HG02970 (cell line): ENCODE measurements around the gene SSX2IP.
A peak's percentile ranks its signal among the peaks of the same experiment; 100 is the strongest.
"Not testable (repeated sequence)": the region's sequence is repeated elsewhere in the genome, so short reads cannot be mapped to it uniquely, and the experiment has no call there.

Source experiments
- ATAC-seq: cut with Tn5 transposase; IDR thresholded peaks from one replicate; pipeline ENCODE4 v1.9.1; 2021; ENCODE audit warnings: mild to moderate bottlenecking, moderate library complexity, moderate number of reproducible peaks; ENCODE audit not compliant: unreplicated experiment, low FRiP score

SSX2IP gene

GRCh38 chr1:84690397-84691121, at the start of gene SSX2IP:
Gene SSX2IP (minus strand): TSS chr1:84690461. CDS start chr1:84671219, 19,242 bp downstream.
- peak; percentile 97 for ATAC-seq

- ATAC-seq: no peak
These were observed 48.0 kb upstream of the SSX2IP start for GRCh38 chr1:84738237-84738636.

- no peak for ATAC-seq
These were observed 47.3 kb upstream of the SSX2IP start for GRCh38 chr1:84737590-84737989.

- no peak for ATAC-seq
These were observed 46.7 kb upstream of the SSX2IP start for GRCh38 chr1:84736944-84737343.

GRCh38 chr1:84736445-84736844, 46.2 kb upstream of the SSX2IP start:
- ATAC-seq: no peak

DNA sequence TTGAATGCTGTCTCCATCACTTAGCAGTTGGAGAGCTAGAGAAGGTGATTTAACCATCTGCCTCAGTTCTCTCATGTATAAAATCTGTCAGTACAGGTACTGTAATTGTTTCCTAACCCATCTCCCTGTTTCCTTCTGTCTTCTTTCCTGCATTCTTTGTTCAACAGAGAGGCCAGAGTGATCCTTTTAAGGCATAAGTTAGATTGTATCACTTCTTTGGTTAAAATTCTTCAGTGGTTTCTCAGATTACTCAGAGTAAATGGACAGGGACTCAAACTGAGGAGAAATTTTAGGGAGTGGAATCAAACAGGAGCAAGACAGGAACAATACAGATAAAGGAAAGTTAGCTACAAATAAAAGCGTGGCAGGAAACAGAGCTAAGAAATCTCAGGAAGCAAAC, 45.2 kb upstream of the SSX2IP start:
- no peak for ATAC-seq

- no peak for ATAC-seq
These were observed 42.3 kb upstream of the SSX2IP start for GRCh38 chr1:84732520-84732919.

- ATAC-seq: no peak
These were observed 41.3 kb upstream of the SSX2IP start for GRCh38 chr1:84731519-84731918.

DNA sequence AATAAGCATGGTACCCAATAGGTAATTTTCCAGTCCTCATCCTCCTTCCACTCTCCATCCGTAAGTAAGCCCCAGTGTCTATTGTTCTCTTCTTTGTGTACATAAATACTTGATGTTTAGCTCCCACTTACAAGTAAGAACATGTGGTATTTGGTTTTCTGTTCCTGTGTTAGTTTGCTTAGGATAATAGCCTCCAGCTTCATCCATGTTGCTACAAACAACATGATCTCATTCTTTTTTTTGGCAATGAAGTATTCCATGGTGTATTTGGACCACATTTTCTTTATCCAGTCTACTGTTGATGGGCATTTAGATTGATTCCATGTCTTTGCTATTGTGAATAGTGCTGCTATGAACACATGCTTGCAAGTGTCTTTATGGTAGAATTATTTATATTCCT, 37.5 kb upstream of the SSX2IP start:
- ATAC-seq: not testable (repeated sequence)

- no peak for ATAC-seq
These were observed 36.6 kb upstream of the SSX2IP start for GRCh38 chr1:84726593-84727499.

GRCh38 chr1:84724128-84724860, 34.0 kb upstream of the SSX2IP start:
- ATAC-seq: no peak

- no peak for ATAC-seq
These were observed 32.5 kb upstream of the SSX2IP start for GRCh38 chr1:84722794-84723193.

GRCh38 chr1:84721872-84722271, 31.6 kb upstream of the SSX2IP start:
- ATAC-seq: not testable (repeated sequence)

DNA sequence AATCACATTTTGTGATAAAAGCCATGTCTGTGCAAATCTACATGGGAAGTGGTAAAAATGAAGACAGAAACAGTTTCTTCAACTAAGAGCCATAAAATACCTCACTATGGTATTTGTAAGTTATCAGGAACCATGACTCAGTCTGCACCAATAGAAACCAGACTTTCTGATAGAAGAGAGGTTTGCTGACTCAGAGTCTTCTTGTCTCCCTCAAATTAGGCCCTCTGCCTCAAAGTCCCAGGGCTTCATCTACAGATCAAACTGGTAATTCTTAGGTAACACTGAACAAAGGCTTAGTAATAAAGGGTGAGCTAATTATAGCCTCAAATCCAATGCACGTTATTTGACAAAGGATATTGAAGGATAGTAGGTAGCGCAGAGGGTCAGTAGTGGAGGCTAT, 30.9 kb upstream of the SSX2IP start:
- no peak for ATAC-seq

- ATAC-seq: no peak
These were observed 30.0 kb upstream of the SSX2IP start for GRCh38 chr1:84720221-84720780.

DNA sequence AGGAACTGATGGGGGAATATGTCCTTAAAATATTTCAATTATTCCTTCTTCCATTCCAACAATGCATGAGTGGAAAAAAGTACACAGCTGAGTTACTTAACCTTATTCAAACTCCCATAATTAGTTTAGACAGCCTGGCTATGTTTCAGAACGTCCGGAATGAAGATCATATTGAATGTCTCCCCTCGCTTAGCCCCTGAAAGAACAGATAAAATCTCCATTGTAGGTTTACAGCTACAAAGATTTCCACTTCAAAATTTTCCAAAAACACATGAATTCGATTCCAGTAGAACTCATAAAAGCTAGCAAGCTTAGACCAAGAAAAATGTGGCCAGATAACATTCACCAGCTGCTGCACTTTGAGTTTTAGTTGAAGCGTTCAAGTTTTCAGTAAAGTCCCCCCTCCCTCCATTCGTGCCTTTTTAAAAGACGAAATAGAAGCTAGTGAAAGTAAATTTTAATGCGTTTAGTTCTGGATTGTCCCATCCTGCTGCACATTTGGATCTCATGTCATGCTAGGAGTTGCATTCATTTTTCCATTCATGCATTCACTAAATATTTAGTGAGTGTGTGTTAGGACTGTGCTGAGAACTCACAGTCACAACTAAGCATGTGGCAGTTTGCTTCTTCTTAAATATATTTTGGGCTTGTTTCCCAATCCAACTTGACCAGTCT, 29.4 kb upstream of the SSX2IP start:
- no peak for ATAC-seq

GRCh38 chr1:84715342-84716019, 25.2 kb upstream of the SSX2IP start:
- no peak for ATAC-seq

DNA sequence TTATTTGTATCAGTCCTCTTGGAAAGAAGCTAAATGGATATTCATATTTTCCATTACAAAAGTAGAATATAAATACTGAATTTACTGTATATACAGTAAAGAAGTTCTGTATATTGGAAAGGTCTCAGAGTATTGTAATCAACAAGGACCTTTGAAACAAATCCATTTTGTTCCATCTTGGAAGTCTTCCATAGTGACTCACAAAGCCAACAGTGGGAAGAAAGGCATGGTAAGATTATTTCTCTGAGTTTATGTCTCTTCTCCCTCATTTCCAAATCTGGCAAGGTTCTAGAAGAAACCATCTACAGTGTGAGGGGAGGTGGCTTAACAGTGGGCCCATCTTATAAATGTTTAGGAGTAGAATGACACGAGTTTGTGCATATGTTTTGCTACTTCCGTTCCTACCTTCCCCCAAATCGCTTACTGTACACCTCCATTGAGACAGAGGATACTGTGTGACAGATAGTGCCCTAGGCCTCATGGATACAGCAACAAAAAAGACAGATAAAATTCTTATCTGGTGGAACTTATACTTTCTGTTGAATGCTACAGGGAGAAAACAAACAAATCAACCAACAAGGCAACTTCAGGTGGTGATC, 22.1 kb upstream of the SSX2IP start:
- no peak for ATAC-seq

- ATAC-seq: no peak
These were observed 21.6 kb upstream of the SSX2IP start for GRCh38 chr1:84711869-84712268.
